Gastroesophageal sphincter (tissue), 4 donors: ENCODE results near the gene NUP50. TPM values are rescaled to one million over a fixed set of nuclear protein-coding genes. Genes with fewer than 3 reads are reported as not detected.

Source experiments
- ATAC-seq: fragments of 150-250 bp; one replicate; pipeline ENCODE4 v1.9.1; 2016; ENCODE audit warnings: mild to moderate bottlenecking, moderate library complexity
- H3K27ac ChIP-seq, 4 donors: fragments of 200-600 bp; sonication (generic) in 3 of 4; 1 replicate in 3 of 4; 2 replicates in 1 of 4; pipeline ENCODE4 v1.5.1; 2016 to 2019
- H3K27me3 ChIP-seq: fragments of 200-600 bp; sonication (generic); one replicate; pipeline ENCODE4 v1.5.1; 2019
- H3K36me3 ChIP-seq, 2 donors: fragments of 200-600 bp; sonication (generic); one replicate each; pipeline ENCODE4 v1.5.1; 2019; ENCODE audit warnings: control low read depth in 1 of 2
- H3K4me1 ChIP-seq, 3 donors: fragments of 200-600 bp; sonication (generic); 1 replicate in 2 of 3; 2 replicates in 1 of 3; pipeline ENCODE4 v1.5.1; 2016 to 2019; ENCODE audit warnings: control low read depth in 2 of 3
- H3K4me3 ChIP-seq, 2 donors: fragments of 200-600 bp; sonication (generic); one replicate each; pipeline ENCODE4 v1.5.1; 2019; ENCODE audit warnings: mild to moderate bottlenecking in 1 of 2, moderate library complexity in 1 of 2
- H3K9me3 ChIP-seq, 3 donors: fragments of 200-600 bp; sonication (generic); one replicate each; pipeline ENCODE4 v1.5.1; 2017 to 2019; ENCODE audit warnings: control low read depth in 2 of 3
- EP300 ChIP-seq: sonication (generic); formaldehyde crosslinking; IDR thresholded peaks from one replicate; pipeline ENCODE4 v1.6.1; 2017; ENCODE audit warnings: antibody characterized with exemption, mild to moderate bottlenecking
- POLR2A ChIP-seq, 2 donors: fragments of 450-650 bp; IDR thresholded peaks; one replicate each; pipeline ENCODE4 v1.6.1; 2017; ENCODE audit warnings: antibody characterized with exemption in 2 of 2, mild to moderate bottlenecking in 2 of 2, moderate library complexity in 1 of 2
- POLR2AphosphoS5 ChIP-seq: sonication (generic); formaldehyde crosslinking; IDR thresholded peaks from one replicate; pipeline ENCODE4 v1.6.1; 2017; ENCODE audit warnings: antibody characterized with exemption
- WGBS, 2 donors: methylation state at CpG; one replicate each; pipeline ENCODE4 v1.1.5; 2018; ENCODE audit warnings: low coverage in 1 of 2; 5-methylcytosine and 5-hydroxymethylcytosine counted together
- small RNA-seq, 4 donors: library from RNA; depleted of rRNA; stranded (forward); fragments of <200 nt; gene quantifications; one replicate each; pipeline ENCODE3, GENCODE V24; 2016
- total RNA-seq, 4 donors: library from RNA; depleted of rRNA; stranded (reverse); fragments of >200 nt; gene quantifications; one replicate each; pipeline ENCODE4 v1.1.0, GENCODE V29; 2016
- TF ChIP-seq, protein P1 (sequence below), 4 experiments: fragments of 200-600 bp in 2 of 4; fragments of 450-650 bp in 2 of 4; sonication (generic) in 1 of 4; IDR thresholded peaks; one replicate each; pipeline ENCODE4 v1.5.1; 2017 to 2019; ENCODE audit warnings: antibody characterized with exemption in 4 of 4, mild to moderate bottlenecking in 2 of 4, moderate library complexity in 2 of 4

The NUP50 gene
- total RNA-seq, 4 donors from 2014 or later: 15.9 to 32.9 (median 28.8) TPM

DNA sequence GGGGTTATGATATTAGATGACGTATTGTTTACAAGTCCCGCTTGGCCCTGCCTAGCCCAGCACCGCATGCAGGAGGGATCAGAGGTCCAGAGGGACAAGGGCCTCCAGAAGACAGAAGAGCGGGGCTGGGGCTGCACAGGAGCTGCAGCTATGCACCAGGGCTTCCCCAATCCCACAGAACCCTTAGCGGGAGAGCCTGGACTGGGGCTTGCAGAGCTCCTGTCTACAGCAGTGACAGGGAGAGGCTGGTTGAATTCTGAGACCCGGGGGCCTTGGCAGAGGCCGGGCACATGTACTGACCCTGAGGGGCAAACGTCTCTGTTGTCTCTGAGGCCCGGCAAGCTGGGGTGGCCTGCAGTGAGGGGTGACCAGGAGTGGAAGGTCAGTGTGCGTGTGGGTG lies 70.1 kb downstream of the NUP50 start:
- H3K9me3 ChIP-seq: no peaks in the 10 kb centered on the region
- H3K27me3 ChIP-seq: no peaks in the 10 kb centered on the region
- WGBS, 2 donors: 80% methylated on average over 2 of the region's 10 CpGs; no CpG with 5 or more reads in 1 of the 2 donors
- H3K36me3 ChIP-seq: peaks cover 0 to 35% of the 10 kb centered on the region in 2 donors
- peaks cover 0 to 29% (median 0%) of the 10 kb centered on the region in 3 donors for H3K4me1 ChIP-seq
- ATAC-seq: no peak
- no peak overlapping the region for H3K4me3 ChIP-seq
- TF ChIP-seq POLR2AphosphoS5: no peak
- TF ChIP-seq POLR2A (IDR thresholded peaks at IDR 0.05): no peak
- TF ChIP-seq, protein P1, sequence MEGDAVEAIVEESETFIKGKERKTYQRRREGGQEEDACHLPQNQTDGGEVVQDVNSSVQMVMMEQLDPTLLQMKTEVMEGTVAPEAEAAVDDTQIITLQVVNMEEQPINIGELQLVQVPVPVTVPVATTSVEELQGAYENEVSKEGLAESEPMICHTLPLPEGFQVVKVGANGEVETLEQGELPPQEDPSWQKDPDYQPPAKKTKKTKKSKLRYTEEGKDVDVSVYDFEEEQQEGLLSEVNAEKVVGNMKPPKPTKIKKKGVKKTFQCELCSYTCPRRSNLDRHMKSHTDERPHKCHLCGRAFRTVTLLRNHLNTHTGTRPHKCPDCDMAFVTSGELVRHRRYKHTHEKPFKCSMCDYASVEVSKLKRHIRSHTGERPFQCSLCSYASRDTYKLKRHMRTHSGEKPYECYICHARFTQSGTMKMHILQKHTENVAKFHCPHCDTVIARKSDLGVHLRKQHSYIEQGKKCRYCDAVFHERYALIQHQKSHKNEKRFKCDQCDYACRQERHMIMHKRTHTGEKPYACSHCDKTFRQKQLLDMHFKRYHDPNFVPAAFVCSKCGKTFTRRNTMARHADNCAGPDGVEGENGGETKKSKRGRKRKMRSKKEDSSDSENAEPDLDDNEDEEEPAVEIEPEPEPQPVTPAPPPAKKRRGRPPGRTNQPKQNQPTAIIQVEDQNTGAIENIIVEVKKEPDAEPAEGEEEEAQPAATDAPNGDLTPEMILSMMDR (IDR thresholded peaks at IDR 0.05): no peak
- TF ChIP-seq EP300: no peak
- no peak overlapping the region for H3K27ac ChIP-seq

DNA sequence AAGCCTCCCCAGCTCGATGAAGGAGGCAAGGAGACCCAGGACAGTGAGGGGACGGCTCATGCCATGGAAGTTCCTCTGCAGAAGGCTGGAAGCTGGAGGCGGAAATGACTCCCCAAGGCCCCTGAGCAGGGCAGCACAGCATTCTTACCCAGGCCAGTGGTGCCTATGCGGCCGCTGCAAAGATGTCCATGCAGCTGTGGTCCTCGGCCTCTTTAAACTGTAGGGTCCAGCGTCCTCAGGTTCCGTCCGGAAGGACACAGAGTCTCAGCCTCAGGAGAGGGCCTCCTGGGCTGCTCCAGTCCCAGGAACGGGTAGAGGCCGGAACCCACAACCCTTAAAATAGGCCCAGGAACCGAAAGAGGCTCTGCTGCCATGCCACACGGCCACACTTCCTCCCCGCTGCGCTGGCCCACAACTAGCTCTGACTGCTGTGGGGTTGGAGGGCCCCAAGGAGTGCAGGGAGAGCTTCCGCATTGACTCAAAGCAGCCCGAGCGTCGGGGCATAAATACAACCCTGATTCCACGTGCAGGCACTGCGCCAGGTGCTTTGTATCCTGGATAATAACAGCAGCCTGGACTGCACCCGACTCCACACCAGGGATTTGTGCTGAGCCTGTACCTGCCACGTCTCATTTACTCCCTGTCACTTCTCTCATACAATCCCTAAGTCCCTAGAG lies 71.5 kb downstream of the NUP50 start:
- peaks cover 0 to 37% of the 10 kb centered on the region in 2 donors for H3K36me3 ChIP-seq
- TF ChIP-seq, protein P1 (IDR thresholded peaks at IDR 0.05): no peak
- TF ChIP-seq POLR2A (IDR thresholded peaks at IDR 0.05) (no peak), EP300 (no peak), POLR2AphosphoS5 (no peak)
- no peak overlapping the region for H3K4me3 ChIP-seq
- H3K27me3 ChIP-seq: no peaks in the 10 kb centered on the region
- WGBS, 2 donors: 79 to 100% methylated on average over 1 to 11 of the region's 23 CpGs
- peaks cover 0 to 44% (median 11%) of the 10 kb centered on the region in 3 donors for H3K4me1 ChIP-seq
- no peaks in the 10 kb centered on the region for H3K9me3 ChIP-seq
- no peak for ATAC-seq
- peak overlapping the region in 1 of 4 donors; percentile 17 for H3K27ac ChIP-seq

DNA sequence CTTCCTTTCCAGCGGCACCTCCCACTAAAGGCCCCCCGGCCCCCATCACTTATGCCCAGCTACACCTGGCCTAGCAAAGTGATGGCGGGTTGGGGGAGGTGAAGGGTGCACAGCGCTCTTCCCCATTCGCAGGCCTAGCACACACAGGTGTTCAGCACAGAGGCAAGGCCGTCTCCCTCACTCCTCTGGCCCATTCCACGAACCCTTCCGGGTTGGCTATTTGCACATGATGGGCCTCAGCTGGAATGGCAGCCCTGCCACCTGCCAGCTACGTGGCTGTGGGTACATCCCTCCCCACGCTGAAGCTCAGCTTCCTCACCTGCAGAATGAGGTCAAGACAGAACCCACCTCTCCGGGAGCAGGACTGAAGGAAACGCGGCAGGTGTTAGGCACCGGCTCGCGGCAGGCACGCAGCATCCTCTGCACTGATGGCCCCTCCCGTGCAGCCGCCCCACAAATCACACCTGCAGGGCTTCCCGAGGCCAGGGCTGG lies 72.2 kb downstream of the NUP50 start:
- H3K9me3 ChIP-seq: no peaks in the 10 kb centered on the region
- no peak overlapping the region for H3K4me3 ChIP-seq
- WGBS, 2 donors: 100% methylated on average over 1 to 2 of the region's 20 CpGs
- H3K27ac ChIP-seq: no peak overlapping the region
- H3K36me3 ChIP-seq: peaks cover 0 to 37% of the 10 kb centered on the region in 2 donors
- H3K27me3 ChIP-seq: no peaks in the 10 kb centered on the region
- TF ChIP-seq, protein P1 (IDR thresholded peaks at IDR 0.05): no peak
- TF ChIP-seq POLR2AphosphoS5: no peak
- TF ChIP-seq POLR2A (IDR thresholded peaks at IDR 0.05): no peak
- no peak for TF ChIP-seq EP300
- ATAC-seq: no peak
- peaks cover 0 to 46% (median 11%) of the 10 kb centered on the region in 3 donors for H3K4me1 ChIP-seq

DNA sequence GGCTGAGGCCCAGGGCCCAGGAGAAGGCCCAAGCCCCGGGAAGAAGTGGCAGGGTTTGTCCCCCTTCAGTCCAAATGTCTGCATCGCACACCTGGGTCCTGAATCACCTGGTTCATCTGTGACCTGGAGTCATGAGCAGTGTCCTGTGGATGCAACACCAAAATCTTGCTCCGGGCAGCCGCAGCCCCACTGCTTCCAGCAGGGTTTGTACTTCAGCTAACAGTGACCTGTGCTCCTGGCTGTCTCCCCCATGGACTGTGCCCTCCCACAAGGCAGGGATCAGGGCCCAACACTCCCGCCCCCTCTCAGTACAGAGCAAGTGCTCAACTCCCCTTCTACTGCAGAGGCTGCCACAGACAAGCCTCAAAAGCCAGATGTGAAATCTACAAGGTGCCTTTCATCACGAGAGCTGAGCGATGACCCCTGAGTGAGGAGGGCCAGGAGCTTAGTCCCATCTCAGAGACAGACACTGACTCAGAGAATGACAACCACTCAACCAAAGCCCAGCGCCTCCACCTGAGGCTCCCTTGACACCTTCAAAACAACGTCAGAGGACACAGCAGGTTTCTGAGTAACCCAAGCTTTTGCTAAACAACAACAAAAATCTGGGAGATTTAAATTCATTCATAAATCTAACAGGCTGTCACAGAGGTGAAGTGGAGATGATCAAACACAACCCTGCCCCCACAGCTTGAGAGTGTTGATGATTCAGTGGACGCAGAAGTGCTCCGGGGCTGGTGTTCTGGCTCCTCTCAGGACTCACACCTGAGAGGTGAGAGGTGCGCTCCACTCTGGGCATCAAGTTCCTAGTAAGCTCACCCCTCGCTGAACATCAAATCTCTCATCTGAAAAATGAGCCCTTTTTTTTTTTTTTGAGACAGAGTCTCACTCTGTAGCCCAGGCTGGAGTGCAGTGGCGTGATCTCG lies 73.6 kb downstream of the NUP50 start:
- no peak overlapping the region for H3K4me3 ChIP-seq
- H3K27me3 ChIP-seq: no peaks in the 10 kb centered on the region
- TF ChIP-seq, protein P1 (IDR thresholded peaks at IDR 0.05): no peak
- no peak for TF ChIP-seq POLR2A (IDR thresholded peaks at IDR 0.05)
- no peak for TF ChIP-seq POLR2AphosphoS5
- TF ChIP-seq EP300: no peak
- no peak for ATAC-seq
- H3K36me3 ChIP-seq: peaks cover 0 to 37% of the 10 kb centered on the region in 2 donors
- no peaks in the 10 kb centered on the region for H3K9me3 ChIP-seq
- 85 to 95% methylated on average over 4 to 8 of the region's 15 CpGs for WGBS, 2 donors
- H3K4me1 ChIP-seq: peaks cover 0 to 53% (median 14%) of the 10 kb centered on the region in 3 donors
- no peak overlapping the region for H3K27ac ChIP-seq

Small RNA genes within 50 kb of the gene (small RNA-seq; reads per million reads assigned to genes)
- 0 to 0.64 (median 0.11) reads per million in 4 donors for gene MIR1249

Other genes starting within 250 kb of the NUP50 start
- gene PHF21B, start 153.9 kb upstream of the NUP50 start, total RNA-seq: 1 to 10 TPM in 3 of 4 donors, under 1 TPM in 1; 0.31 to 5.1 (median 1.4) TPM
- 10 to 100 TPM; 26.1 to 54.2 (median 37.3) TPM for gene KIAA0930, start 77.0 kb downstream of the NUP50 start, total RNA-seq
- not detected for gene UPK3A, start 121.0 kb downstream of the NUP50 start, total RNA-seq
- 10 to 100 TPM; 17.4 to 82.9 (median 29.6) TPM for gene FAM118A, start 146.0 kb downstream of the NUP50 start, total RNA-seq
- not detected for gene SMC1B, start 249.7 kb downstream of the NUP50 start, total RNA-seq
- gene RIBC2, start 249.8 kb downstream of the NUP50 start, total RNA-seq: 1 to 10 TPM in 1 of 4 donors, under 1 TPM in 1, not detected in 2; 0.94 to 1.1 TPM